HCT116 (cell line): Measurements from ENCODE around the gene HS3ST2.

Experiments
- EZH2phosphoT487 ChIP-seq: fragments of 200-600 bp; IDR thresholded peaks from 2 replicates; pipeline ENCODE4 v1.6.1; 2018; ENCODE audit warnings: antibody characterized with exemption, borderline replicate concordance
- POLR2A ChIP-seq: IDR thresholded peaks from 2 replicates; pipeline ENCODE4 v1.7.0; 2011; ENCODE audit warnings: borderline replicate concordance; ENCODE audit not compliant: insufficient read depth, insufficient read length; ENCODE audit errors: extremely low read depth
- RAD21 ChIP-seq: IDR thresholded peaks from 2 replicates; pipeline ENCODE4 v1.6.1; 2012; ENCODE audit warnings: low read depth, mild to moderate bottlenecking
- TF ChIP-seq, protein P1 (sequence below): IDR thresholded peaks from 2 replicates; pipeline ENCODE4 v1.6.1; 2012; ENCODE audit warnings: low read depth
- TF ChIP-seq, protein P2 (sequence below), 3 experiments: fragments of 200-600 bp in 1 of 3; sonication (generic) in 1 of 3; IDR thresholded peaks in 2 of 3; conservative IDR thresholded peaks in 1 of 3; 2 replicates each; pipeline ENCODE4 v1.5.1; 2012 to 2017; ENCODE audit warnings: low read depth in 2 of 3, low read length in 2 of 3, antibody characterized with exemption in 1 of 3, borderline replicate concordance in 1 of 3, control low read depth in 1 of 3, mild to moderate bottlenecking in 1 of 3, mixed read lengths in 1 of 3, mixed run types in 1 of 3, moderate library complexity in 1 of 3; ENCODE audit not compliant: insufficient read depth in 1 of 3

DNA sequence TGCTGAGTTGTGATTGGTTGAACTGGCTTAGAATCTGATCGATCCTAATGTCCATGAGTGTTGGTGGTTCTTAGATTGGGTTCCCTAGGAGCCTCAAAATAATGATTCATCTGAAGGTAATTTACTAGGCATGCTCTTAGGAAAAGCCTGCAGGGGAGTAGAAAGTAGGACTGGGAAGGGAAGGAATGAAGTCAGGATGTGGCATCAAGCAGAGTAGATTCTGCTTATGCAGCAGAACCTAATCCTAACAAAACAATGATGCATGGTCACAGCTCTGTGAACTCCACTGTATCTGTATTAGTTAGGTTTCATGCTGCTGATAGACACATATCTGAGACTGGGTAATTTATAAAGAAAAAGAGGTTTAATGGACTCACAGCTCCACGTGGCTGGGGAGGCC lies 132.5 kb downstream of the HS3ST2 start:
- TF ChIP-seq POLR2A: no peak
- TF ChIP-seq, protein P1, sequence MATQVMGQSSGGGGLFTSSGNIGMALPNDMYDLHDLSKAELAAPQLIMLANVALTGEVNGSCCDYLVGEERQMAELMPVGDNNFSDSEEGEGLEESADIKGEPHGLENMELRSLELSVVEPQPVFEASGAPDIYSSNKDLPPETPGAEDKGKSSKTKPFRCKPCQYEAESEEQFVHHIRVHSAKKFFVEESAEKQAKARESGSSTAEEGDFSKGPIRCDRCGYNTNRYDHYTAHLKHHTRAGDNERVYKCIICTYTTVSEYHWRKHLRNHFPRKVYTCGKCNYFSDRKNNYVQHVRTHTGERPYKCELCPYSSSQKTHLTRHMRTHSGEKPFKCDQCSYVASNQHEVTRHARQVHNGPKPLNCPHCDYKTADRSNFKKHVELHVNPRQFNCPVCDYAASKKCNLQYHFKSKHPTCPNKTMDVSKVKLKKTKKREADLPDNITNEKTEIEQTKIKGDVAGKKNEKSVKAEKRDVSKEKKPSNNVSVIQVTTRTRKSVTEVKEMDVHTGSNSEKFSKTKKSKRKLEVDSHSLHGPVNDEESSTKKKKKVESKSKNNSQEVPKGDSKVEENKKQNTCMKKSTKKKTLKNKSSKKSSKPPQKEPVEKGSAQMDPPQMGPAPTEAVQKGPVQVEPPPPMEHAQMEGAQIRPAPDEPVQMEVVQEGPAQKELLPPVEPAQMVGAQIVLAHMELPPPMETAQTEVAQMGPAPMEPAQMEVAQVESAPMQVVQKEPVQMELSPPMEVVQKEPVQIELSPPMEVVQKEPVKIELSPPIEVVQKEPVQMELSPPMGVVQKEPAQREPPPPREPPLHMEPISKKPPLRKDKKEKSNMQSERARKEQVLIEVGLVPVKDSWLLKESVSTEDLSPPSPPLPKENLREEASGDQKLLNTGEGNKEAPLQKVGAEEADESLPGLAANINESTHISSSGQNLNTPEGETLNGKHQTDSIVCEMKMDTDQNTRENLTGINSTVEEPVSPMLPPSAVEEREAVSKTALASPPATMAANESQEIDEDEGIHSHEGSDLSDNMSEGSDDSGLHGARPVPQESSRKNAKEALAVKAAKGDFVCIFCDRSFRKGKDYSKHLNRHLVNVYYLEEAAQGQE: no peak
- TF ChIP-seq, protein P2, sequence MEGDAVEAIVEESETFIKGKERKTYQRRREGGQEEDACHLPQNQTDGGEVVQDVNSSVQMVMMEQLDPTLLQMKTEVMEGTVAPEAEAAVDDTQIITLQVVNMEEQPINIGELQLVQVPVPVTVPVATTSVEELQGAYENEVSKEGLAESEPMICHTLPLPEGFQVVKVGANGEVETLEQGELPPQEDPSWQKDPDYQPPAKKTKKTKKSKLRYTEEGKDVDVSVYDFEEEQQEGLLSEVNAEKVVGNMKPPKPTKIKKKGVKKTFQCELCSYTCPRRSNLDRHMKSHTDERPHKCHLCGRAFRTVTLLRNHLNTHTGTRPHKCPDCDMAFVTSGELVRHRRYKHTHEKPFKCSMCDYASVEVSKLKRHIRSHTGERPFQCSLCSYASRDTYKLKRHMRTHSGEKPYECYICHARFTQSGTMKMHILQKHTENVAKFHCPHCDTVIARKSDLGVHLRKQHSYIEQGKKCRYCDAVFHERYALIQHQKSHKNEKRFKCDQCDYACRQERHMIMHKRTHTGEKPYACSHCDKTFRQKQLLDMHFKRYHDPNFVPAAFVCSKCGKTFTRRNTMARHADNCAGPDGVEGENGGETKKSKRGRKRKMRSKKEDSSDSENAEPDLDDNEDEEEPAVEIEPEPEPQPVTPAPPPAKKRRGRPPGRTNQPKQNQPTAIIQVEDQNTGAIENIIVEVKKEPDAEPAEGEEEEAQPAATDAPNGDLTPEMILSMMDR (IDR thresholded peaks at IDR 0.05 in 2 of 3, conservative IDR thresholded peaks at IDR 0.05 in 1 of 3; ENCODE audit: borderline replicate concordance in 1 of 3, insufficient read depth in 1 of 3, low read depth in 2 of 3, low read length in 2 of 3): no peak
- no peak for TF ChIP-seq EZH2phosphoT487
- TF ChIP-seq RAD21: no peak
